ENCODE results near the gene QDPR.

DNA sequence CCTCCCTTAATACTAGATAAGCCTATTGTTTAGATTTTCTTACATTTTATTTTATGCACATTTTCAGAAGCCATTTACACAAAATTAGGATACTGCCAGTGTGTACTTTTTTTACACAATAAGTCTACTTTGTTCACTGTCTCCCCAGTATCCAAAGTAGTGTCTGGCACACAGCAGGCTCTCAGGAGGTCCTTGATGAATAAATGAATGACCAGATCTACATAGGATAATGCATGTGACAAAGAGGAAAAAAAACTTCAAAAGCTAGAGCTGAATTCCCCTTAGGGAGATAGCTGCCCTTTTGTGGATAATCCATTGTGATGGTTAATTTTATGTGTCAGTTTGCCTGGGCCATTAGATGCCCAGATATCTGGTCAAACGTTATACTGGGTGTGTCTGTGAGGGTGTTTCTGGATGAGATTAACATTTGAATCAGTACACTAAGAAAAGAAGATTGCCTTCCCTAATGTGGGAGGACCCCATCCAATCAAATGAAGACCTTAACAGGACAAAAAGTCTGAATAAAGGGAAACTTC, 61.6 kb downstream of the QDPR start:
- TF ChIP-seq, protein P1, sequence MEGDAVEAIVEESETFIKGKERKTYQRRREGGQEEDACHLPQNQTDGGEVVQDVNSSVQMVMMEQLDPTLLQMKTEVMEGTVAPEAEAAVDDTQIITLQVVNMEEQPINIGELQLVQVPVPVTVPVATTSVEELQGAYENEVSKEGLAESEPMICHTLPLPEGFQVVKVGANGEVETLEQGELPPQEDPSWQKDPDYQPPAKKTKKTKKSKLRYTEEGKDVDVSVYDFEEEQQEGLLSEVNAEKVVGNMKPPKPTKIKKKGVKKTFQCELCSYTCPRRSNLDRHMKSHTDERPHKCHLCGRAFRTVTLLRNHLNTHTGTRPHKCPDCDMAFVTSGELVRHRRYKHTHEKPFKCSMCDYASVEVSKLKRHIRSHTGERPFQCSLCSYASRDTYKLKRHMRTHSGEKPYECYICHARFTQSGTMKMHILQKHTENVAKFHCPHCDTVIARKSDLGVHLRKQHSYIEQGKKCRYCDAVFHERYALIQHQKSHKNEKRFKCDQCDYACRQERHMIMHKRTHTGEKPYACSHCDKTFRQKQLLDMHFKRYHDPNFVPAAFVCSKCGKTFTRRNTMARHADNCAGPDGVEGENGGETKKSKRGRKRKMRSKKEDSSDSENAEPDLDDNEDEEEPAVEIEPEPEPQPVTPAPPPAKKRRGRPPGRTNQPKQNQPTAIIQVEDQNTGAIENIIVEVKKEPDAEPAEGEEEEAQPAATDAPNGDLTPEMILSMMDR (IDR thresholded peaks at IDR 0.05), result no peak
- TF ChIP-seq ZFX (IDR thresholded peaks at IDR 0.05; ENCODE audit: borderline replicate concordance), result no peak
